ENCODE data around the gene BACE1-AS.
"Not testable (repeated sequence)": the region's sequence is repeated elsewhere in the genome, so short reads cannot be mapped to it uniquely, and the experiment has no call there.

Gene BACE1-AS

DNA sequence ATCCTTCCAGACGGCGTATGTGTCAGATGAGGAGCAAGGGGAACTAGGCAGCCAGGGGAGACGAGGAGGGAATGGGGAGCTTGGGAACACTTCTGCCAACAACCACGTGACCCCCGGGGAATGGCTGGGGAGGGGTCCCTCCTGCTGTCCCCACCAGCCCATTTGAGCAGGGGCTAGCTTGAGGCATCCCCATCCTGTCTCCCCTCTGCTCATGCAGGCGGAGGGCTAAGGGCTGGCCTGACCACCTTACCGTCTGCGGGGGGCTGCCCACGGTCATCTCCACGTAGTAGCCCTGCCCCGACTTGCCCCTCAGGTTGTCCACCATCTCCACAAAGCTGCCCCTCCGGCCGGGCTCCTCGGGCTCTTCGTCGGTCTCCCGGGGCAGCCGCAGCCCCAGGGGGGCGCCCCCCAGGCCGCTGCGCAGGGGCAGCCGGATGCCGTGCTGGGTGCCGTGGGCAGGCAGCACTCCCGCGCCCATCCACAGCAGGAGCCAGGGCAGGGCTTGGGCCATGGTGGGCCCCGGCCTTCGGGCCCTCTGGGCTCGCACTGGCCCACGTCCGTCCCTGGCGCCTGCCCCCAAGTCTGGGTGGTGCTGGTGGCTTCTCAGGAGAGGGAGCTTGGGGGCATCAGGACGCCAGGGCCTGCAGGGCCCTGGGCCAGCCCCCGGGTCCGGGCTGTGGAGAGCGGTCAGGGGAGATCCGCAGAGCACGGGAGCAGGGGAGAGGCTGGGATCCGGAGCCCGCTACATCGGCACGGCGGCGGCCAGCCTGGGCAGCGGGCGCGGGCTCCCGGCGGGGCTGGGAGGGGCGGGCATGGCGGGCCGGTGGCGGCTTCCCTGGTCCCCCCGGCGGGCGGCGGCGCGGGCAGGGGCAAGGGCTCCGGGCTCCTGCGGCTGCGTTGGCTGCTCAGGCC, 24.4 kb downstream of the BACE1-AS start:
- peaks cover 31% of the 10 kb centered on the region for H3K27me3 ChIP-seq
- peak overlapping the region; percentile 39 to 62 for H3K4me3 ChIP-seq (ENCODE audit: low read depth in 1 of 2, low read length in 1 of 2)
- TF ChIP-seq, protein P1, sequence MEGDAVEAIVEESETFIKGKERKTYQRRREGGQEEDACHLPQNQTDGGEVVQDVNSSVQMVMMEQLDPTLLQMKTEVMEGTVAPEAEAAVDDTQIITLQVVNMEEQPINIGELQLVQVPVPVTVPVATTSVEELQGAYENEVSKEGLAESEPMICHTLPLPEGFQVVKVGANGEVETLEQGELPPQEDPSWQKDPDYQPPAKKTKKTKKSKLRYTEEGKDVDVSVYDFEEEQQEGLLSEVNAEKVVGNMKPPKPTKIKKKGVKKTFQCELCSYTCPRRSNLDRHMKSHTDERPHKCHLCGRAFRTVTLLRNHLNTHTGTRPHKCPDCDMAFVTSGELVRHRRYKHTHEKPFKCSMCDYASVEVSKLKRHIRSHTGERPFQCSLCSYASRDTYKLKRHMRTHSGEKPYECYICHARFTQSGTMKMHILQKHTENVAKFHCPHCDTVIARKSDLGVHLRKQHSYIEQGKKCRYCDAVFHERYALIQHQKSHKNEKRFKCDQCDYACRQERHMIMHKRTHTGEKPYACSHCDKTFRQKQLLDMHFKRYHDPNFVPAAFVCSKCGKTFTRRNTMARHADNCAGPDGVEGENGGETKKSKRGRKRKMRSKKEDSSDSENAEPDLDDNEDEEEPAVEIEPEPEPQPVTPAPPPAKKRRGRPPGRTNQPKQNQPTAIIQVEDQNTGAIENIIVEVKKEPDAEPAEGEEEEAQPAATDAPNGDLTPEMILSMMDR (IDR thresholded peaks at IDR 0.05), result no peak
- H3K27ac ChIP-seq, result no peak overlapping the region
- no peaks in the 10 kb centered on the region for H3K9me3 ChIP-seq
- peaks cover 37 to 38% of the 10 kb centered on the region in 2 experiments for H3K4me1 ChIP-seq (ENCODE audit: control insufficient read depth in 1 of 2, insufficient read depth in 1 of 2, low read depth in 1 of 2, low read length in 1 of 2)
- no peaks in the 10 kb centered on the region for H3K36me3 ChIP-seq

DNA sequence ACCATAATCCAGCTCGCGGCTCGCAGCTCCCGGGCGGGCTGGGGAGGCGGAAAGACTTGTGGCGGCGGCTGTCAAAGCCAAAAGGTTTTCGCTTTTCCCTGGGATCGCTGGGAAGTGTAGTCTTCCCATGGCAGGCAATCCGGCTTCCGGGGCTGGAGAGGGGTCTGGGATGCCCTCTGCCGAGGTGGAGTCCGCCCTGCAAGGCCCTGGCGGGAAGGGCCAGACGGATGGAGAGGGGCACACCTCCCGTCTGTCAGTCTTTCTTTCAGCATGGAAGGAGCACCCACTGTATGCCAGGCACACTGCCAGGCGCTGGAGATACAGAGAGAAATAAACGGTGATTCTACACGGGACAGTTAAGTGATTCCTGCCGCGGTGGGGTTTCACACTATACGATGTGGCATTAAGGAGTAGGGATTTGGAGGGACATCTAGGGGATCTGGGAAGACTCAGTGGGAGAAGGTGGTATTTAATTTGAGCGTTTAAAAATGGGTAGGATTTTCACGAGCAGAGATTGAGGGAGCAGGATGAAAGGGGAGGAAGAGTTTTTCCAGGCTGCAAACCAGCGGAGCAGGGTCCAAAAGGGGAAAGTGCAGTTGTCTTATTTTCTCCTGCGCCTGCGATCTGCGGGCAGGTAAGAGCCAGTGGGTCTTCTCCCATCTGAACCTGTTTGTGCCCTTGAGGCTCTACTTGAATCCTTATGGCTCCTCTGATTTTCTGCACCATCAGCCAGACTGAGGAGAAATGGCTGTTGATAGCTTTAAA, 25.2 kb downstream of the BACE1-AS start, which contains the start of gene BACE1:
Gene BACE1 (minus strand): TSS at position 60 of the 765 bp plus-strand sequence. CDS start 461 bp downstream, outside the sequence.
- Histone ChIP-seq H3K4me1 (ENCODE audit: control insufficient read depth in 1 of 2, insufficient read depth in 1 of 2, low read depth in 1 of 2, low read length in 1 of 2) (peaks cover 37 to 38% of the 10 kb centered on the region in 2 experiments), H3K36me3 (no peaks in the 10 kb centered on the region), H3K9me3 (no peaks in the 10 kb centered on the region), H3K4me3 (ENCODE audit: low read depth in 1 of 2, low read length in 1 of 2) (peak within 1 kb of the TSS; percentile 39 to 62), H3K27ac (no peak within 1 kb of the TSS), H3K27me3 (peaks cover 31% of the 10 kb centered on the region)
- TF ChIP-seq, protein P1 (IDR thresholded peaks at IDR 0.05), result no peak

DNA sequence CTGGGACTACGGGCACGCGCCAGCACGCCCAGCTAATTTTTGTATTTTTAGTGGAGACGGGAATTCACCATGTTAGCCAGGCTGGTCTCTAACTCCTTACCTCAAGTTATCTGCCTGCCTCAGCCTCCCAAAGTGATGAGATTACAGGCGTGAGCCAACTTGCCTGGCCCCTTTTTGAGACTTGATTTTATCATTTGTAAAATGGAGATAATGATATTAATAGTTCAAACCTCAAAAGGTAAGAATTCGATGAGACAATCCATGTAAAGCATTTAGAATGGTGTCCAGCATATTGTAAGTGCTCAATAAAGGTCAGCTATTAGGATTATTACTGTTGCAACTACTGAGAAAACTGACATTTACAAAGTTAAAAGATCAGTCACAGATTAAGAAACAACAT, 27.6 kb downstream of the BACE1-AS start:
- Histone ChIP-seq H3K9me3 (no peaks in the 10 kb centered on the region), H3K27me3 (peaks cover 31% of the 10 kb centered on the region), H3K27ac (no peak overlapping the region), H3K4me1 (ENCODE audit: control insufficient read depth in 1 of 2, insufficient read depth in 1 of 2, low read depth in 1 of 2, low read length in 1 of 2) (peaks cover 26 to 28% of the 10 kb centered on the region in 2 experiments), H3K4me3 (ENCODE audit: low read depth in 1 of 2, low read length in 1 of 2) (no peak overlapping the region), H3K36me3 (no peaks in the 10 kb centered on the region)
- TF ChIP-seq, protein P1 (IDR thresholded peaks at IDR 0.05), result no peak

DNA sequence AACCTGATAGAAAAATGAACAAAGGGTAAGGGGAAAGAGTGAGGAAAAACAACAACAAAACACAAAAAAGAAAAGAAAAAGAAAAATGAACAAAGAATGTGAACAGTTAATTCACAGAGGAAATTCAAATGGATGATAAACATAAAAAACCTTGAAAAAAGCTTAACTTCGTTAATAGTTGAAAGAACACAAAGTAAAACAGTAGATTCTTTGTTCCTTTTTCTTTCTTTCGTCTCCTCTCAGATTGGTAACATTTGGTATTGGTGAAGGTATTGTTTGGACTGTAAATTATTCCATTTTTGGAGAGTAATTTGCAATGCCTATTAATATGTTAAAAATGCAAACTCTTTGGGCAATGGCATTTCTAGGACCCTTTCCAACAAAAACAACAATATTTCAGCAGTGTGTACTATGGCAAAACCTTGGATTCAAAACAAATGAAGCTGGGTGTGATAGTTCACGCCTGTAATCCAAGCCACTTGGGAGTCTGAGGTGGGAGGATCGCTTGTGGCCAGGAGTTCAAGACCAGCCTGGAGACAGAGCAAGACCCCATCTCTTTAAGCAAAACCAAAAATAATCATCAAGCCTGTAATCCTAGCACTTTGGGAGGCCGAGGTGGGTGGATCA, 28.2 kb downstream of the BACE1-AS start:
- peaks cover 31% of the 10 kb centered on the region for H3K27me3 ChIP-seq
- H3K4me1 ChIP-seq (ENCODE audit: control insufficient read depth in 1 of 2, insufficient read depth in 1 of 2, low read depth in 1 of 2, low read length in 1 of 2), result peaks cover 20 to 22% of the 10 kb centered on the region in 2 experiments
- no peaks in the 10 kb centered on the region for H3K9me3 ChIP-seq
- H3K27ac ChIP-seq, result no peak overlapping the region
- no peaks in the 10 kb centered on the region for H3K36me3 ChIP-seq
- TF ChIP-seq, protein P1 (IDR thresholded peaks at IDR 0.05), result no peak
- no peak overlapping the region for H3K4me3 ChIP-seq (ENCODE audit: low read depth in 1 of 2, low read length in 1 of 2)

DNA sequence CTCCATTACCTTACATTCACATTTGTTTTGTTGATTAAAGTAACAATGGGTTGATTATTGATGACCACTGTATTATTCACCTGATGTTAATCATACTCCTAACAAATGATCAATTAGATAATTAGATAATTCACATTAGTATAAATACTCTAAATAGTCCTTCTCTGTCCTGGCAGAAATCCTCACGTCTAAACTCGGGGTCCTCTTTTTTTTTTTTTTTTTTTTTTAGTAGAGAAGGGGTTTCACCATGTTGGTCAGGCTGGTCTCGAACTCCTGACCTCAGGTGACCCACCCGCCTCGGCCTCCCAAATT, 36.1 kb downstream of the BACE1-AS start:
- H3K27me3 ChIP-seq, H3K9me3 ChIP-seq, H3K36me3 ChIP-seq: not testable (repeated sequence)
- peak overlapping the region; percentile 89 for H3K27ac ChIP-seq
- peak overlapping the region; percentile 67 to 91 for H3K4me3 ChIP-seq (ENCODE audit: low read depth in 1 of 2, low read length in 1 of 2)
- peaks cover 10 to 13% of the 10 kb centered on the region in 2 experiments for H3K4me1 ChIP-seq (ENCODE audit: control insufficient read depth in 1 of 2, insufficient read depth in 1 of 2, low read depth in 1 of 2, low read length in 1 of 2)

All from neutrophil (primary cell).